ENCODE data around the gene LAMA3.

Gene LAMA3

DNA sequence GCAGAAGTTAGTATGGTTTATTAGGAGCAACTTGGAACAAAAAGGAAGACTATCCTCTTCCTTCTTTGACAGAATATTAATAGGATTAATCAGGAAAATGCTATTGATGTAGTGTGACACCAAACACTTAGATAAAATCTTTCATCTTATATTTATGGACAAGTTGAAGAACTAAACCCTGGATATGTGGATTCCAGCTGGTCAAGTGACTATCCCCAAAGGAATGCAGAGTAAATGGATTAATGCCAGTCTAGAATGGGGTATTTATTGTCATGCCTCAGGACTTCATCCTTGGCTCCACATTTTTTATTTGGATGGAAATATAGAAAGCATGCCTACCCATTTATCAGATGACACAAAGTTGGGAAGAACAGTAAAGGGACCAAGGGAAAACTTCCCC lies 201.3 kb downstream of the LAMA3 start:
- FAIRE-seq: no peak
- DNase-seq (ENCODE audit: insufficient read length, low spot score): no peak

DNA sequence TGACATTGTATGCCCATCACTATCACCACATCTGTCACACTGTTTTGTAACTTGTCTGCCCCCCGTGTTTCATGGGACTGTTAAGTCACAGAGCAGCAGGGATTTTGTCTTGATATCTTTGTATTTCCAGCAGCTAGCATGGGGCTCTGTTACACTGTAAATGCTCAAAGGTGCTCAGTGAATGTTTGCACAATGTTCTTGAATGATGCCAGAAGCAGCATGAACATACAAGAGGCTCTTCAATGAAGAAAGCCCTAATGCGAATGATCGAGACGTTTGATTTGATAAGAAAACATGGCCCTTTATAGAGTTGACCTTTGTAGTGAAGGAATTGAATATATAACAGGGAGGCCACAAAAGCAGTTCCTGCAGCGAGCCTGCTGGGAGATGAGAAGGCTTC lies 204.4 kb downstream of the LAMA3 start:
- FAIRE-seq (no peak), DNase-seq (ENCODE audit: insufficient read length, low spot score) (no peak)

DNA sequence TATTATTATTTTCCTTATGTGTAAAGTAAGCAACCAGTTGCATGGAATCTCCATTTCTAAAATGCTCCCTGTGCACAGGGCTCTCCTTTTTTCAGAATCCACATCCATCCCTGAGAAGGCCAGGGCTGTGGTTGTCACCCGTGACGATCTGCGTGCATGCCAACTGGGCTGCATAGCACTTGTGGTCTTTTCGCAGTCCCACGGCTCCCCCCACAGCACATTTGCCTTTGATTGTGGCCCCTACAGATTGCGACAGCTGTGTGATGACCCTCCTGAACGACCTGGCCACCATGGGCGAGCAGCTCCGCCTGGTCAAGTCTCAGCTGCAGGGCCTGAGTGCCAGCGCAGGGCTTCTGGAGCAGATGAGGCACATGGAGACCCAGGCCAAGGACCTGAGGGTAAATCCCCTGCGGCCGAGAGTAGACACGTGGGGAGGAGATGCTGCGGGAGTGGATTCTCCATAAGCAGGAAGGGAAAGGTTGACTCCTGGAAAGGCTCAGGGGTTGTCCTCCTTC lies 205.5 kb downstream of the LAMA3 start:
- no peak for DNase-seq (ENCODE audit: insufficient read length, low spot score)
- no peak for FAIRE-seq

DNA sequence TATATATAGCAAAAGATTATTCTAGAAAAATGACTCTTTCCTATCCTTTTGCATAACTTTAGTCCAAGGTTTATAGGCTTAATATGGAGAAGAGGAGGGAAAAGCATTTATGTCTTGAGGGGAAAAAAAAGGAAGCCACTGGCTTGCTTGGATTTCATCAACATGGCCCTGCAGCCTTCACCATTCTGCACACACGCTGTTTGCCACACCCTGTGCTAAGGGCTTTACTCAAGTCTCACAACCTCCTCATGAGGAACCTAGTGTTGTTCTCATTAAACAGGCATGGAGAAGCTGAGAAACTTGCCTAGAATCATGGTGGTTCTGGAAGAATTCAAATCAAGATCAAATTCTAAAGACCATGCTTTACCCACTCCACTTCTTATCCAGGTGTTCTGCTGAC lies 208.0 kb downstream of the LAMA3 start:
- FAIRE-seq (no peak), DNase-seq (ENCODE audit: insufficient read length, low spot score) (no peak)

- no peak for DNase-seq (ENCODE audit: insufficient read length, low spot score)
- FAIRE-seq: no peak
Measured at GRCh38 chr18:23897733-23898132, 208.5 kb downstream of the LAMA3 start.

- FAIRE-seq (no peak), DNase-seq (ENCODE audit: insufficient read length, low spot score) (no peak)
Measured at GRCh38 chr18:23900994-23901393, 211.7 kb downstream of the LAMA3 start.

DNA sequence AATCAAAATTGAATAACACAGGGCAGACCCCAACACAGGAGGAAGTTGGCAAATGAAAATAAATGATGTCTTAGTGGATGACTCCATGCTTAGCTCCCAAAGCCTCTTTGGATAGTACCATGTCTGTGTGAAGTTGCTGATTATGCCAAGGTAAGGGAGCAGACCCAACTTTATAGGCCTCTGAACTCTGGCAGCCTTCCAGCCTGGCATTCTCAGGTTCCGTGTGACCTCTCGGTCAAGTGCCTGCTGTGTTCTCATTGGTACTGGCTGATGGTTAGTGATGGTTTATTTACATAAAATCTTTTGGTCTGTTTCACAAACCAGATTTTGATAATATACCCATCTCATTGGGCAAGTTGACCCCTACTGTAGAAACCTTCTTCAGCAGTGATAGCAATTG lies 213.1 kb downstream of the LAMA3 start:
- FAIRE-seq: no peak
- no peak for DNase-seq (ENCODE audit: insufficient read length, low spot score)

GRCh38 chr18:23903971-23904370 lies 214.7 kb downstream of the LAMA3 start:
- DNase-seq (ENCODE audit: insufficient read length, low spot score) (no peak), FAIRE-seq (no peak)

DNA sequence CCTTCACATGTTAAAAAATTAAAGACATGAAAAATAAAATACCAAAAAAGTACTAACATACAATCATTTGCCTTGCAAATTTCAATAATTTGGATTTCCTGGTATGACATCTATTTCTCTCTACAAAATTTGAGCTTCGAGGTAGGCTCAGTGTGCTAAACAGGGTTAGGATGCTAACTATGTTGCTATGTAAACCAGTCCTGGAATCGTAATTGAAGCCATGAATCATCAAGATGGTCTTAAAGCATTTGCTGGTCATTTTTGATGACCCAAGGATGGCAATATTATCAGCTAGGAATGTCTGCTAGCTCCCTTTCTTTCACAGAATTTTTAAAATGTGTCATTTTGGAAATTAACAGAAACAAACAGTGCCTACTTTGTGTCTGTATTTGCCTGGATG lies 217.4 kb downstream of the LAMA3 start:
- no peak for FAIRE-seq

DNA sequence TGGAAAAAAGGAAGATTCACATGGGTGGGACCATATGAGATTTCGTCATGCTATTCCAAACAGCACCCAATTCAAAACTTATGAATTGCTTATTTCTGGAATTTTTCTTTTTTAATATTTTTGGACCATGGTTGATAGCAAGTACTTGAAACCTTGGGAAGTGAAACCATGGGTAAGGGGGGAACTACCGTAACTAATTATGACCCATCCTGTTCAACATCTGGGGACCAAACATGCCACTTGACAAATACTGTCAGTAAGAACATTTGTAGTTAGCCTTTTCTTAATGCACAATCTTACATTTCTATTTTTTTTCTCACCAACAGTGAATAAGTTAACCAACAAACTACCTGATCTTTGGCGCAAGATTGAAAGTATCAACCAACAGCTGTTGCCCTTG lies 219.6 kb downstream of the LAMA3 start:
- FAIRE-seq (no peak), DNase-seq (ENCODE audit: insufficient read length, low spot score) (no peak)

More for the DNA sequence above, 217.4 kb downstream of the LAMA3 start:
- no peak for DNase-seq (ENCODE audit: insufficient read length, low spot score)

DNA sequence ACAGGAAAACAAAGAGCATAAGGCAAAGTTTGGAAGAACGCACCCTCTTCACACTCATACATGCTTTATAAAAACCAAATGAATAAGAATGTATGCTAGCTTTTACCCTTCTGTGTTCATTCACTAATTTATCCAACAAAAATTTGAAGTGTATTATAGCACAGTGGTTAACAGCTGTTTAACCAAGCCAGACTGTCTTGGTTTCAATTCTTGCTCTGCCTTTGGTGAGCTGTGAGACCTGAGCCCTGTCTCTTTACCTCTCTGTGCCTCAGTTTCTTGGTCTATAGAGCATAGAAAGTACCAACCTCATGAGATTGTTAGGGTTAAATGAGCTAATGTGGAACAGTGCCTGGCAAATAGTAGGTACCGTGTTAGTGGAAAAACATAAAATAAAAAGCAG lies 220.8 kb downstream of the LAMA3 start:
- FAIRE-seq (no peak), DNase-seq (ENCODE audit: insufficient read length, low spot score) (no peak)

GRCh38 chr18:23912356-23912755 lies 223.1 kb downstream of the LAMA3 start:
- FAIRE-seq: no peak

GRCh38 chr18:23916338-23916737 lies 227.1 kb downstream of the LAMA3 start:
- DNase-seq (ENCODE audit: insufficient read length, low spot score): no peak

More at GRCh38 chr18:23912356-23912755, 223.1 kb downstream of the LAMA3 start:
- DNase-seq (ENCODE audit: insufficient read length, low spot score): no peak

DNA sequence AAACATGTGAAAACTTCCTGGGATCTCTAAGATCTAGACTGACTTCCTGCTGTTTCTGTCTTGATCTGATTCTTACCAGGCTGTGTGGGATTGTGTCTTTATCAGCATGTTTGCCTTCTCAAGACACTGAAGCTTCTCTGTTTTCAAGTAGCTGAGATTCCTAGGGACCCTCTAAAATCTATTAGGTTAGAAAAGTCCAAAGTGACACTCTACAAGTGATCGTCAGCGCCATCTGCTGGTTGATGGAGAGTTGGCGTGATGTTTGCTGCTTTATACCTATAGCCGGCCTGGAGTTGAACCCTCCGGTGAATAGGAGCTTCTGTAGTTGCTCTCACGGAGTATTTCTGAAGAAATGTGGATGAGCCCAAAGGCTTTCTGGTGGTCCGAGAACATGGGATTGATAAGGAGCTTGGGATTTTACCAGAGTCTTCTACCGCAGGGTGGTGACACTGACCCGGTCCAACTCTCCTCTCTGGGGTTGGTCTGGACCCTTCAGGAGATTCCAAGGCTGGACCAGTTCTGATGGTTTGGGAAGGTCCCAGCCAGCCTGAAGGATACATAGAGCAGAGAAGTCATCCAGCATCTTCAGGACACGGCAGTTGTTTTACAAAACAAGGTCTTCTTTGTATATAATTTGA lies 229.3 kb downstream of the LAMA3 start:
- FAIRE-seq: peak; percentile 48
- peak; percentile 36 for DNase-seq (ENCODE audit: insufficient read length, low spot score)

More at GRCh38 chr18:23916338-23916737, 227.1 kb downstream of the LAMA3 start:
- FAIRE-seq: no peak

GRCh38 chr18:23920054-23920453 lies 230.8 kb downstream of the LAMA3 start:
- FAIRE-seq: no peak
- DNase-seq (ENCODE audit: insufficient read length, low spot score): no peak

DNA sequence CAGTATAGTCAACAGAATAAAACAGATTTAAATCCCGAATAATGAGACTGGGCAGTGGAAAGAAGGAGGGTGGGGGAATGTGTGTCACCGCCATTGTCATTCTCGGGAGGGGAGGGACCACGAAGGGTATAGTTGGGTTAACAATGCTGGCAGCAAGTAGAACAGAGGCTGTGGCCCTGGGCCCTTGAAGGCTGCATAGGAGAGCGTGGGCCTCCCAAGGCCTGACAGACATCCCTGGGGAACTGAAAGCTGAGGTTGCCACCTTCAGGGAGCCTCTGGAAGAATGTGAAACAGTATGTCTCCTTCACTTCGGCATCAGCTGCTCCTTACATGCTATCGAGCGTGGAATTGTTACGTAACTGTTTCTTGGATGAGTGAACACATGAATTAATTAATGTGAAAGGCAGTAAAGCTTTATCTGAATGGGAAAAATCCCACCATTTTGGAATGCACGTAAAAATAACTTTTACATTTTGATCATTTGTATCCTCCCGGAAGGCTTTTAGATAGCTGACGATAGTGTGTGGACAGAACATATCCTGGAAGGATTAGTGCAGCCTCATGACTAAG lies 232.5 kb downstream of the LAMA3 start:
- no peak for DNase-seq (ENCODE audit: insufficient read length, low spot score)
- no peak for FAIRE-seq

GRCh38 chr18:23922939-23923338 lies 233.7 kb downstream of the LAMA3 start:
- DNase-seq (ENCODE audit: insufficient read length, low spot score): no peak
- FAIRE-seq: no peak

GRCh38 chr18:23924813-23925212 lies 235.6 kb downstream of the LAMA3 start:
- DNase-seq (ENCODE audit: insufficient read length, low spot score) (no peak), FAIRE-seq (no peak)

GRCh38 chr18:23926571-23926970 lies 237.3 kb downstream of the LAMA3 start:
- FAIRE-seq (no peak), DNase-seq (ENCODE audit: insufficient read length, low spot score) (no peak)

DNA sequence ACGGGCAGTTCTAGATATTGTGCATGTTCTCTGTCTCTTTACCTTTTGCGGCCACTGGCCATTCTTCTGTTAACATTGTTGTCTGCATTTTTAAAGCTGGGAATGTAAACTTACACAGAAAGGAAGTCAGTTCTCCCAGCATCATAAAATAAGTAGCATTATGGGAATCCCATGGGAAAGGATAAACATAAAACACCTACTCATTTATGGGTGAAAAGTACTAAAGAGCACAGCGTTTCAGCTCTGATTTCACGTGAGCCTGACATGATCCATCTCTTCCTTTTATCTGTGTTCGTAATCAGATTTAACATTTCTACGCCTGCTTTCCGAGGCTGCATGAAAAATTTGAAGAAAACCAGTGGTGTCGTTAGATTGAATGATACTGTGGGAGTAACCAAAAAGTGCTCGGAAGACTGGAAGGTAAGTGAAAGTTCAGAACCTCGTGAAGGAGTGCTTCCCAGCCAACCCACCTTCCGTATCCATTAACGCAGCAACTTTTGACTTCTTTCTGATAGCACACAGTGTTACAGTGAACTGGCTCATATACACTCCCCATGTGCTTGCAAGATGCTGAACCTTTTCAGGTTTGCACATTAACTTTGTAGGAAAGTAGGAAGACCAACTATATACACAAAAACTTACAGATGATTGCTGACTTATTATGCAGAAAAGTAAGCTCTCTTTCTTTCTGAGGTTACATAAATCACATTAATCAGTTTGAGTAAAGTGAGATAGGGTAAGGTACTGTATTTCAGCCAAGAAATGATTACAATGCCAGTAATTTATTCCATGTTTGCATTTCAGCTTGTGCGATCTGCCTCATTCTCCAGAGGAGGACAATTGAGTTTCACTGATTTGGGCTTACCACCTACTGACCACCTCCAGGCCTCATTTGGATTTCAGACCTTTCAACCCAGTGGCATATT lies 238.8 kb downstream of the LAMA3 start:
- FAIRE-seq (no peak), DNase-seq (ENCODE audit: insufficient read length, low spot score) (no peak)

DNA sequence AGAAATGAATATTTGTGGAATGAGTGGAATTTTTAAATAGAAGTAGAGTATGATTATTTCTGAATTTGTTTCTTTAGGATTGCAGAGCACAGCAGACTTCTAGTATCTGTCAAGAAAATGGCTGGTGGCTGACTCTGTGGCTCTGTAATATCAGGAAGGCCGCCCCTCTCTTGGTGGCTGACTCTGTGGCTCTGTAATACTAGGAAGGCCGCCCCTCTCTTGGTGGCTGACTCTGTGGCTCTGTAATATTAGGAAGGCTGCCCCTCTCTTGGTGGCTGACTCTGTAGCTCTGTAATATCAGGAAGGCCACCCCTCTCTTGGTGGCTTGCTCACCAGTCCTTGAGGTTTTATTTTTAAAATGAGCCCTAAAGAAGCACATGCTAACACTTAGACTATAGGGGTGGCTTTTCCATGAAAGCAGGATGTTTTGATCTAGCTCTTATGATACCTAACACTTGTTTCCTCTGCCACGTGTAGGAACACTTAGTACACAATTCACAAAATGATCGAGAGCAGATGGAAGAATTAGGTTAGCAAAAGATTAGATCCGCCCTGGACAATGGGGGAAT lies 240.2 kb downstream of the LAMA3 start:
- DNase-seq (ENCODE audit: insufficient read length, low spot score) (no peak), FAIRE-seq (no peak)

Data from GM19239 (cell line).